GM12878 (cell line): ENCODE results near the gene DISC1. TPM values are rescaled to one million over a fixed set of nuclear protein-coding genes. Genes with fewer than 3 reads are reported as not detected.

Experiments used
- ATAC-seq: fragments of 200-7000 bp; cut with Tn5 transposase; 3 replicates; pipeline ENCODE4 v1.9.1; 2020; ENCODE audit warnings: mild to moderate bottlenecking, moderate library complexity
- BruUV-seq: library from RNA; stranded (reverse); fragments of 400-500 nt; replicated peaks from 2 replicates; lab custom pipeline; 2021; lab: Mats Ljungman, UMichigan
- CTCF ChIA-PET: fragments of 300-600 bp; sonication (Branson Sonifier 250); formaldehyde crosslinking; extraction: SDS; loops from one replicate; lab custom pipeline; 2021; ENCODE audit warnings: inconsistent platforms; lab: Yijun Ruan, JAX
- POLR2A ChIA-PET: fragments of 350-600 bp; formaldehyde crosslinking; extraction: SDS; loops from one replicate; lab custom pipeline; 2021; ENCODE audit warnings: inconsistent platforms; lab: Charles Lee
- RAD21 ChIA-PET: fragments of 300-600 bp; sonication (Branson Sonifier 250); formaldehyde crosslinking; loops from one replicate; lab custom pipeline; 2023; ENCODE audit warnings: antibody characterized with exemption; ENCODE audit not compliant: unreplicated experiment; lab: Charles Lee
- SMC1A ChIA-PET: fragments of 300-600 bp; sonication (Branson Sonifier 250); formaldehyde crosslinking; loops from one replicate; lab custom pipeline; 2023; ENCODE audit not compliant: unreplicated experiment, uncharacterized antibody; lab: Charles Lee
- DNase-seq: peaks from one replicate; pipeline ENCODE4 v3.0.0-alpha.2; 2011; ENCODE audit warnings: low read depth, low spot score
- FAIRE-seq: peaks from 3 replicates; lab custom pipeline; 2011; peaks lifted over from hg19 to GRCh38; lab: Jason Lieb, UNC
- H2AFZ ChIP-seq: 2 replicates; pipeline ENCODE4 v1.6.0; 2011; ENCODE audit warnings: low read depth, low read length, control low read depth; ENCODE audit not compliant: control insufficient read depth
- H3K27ac ChIP-seq: 2 replicates; pipeline ENCODE4 v1.5.1; 2011; ENCODE audit warnings: control low read depth; ENCODE audit not compliant: control insufficient read depth, insufficient read depth
- H3K27me3 ChIP-seq, 2 experiments: replicated peaks in 1 of 2; 2 replicates each; pipeline versions ENCODE4 v1.6.0 to v1.6.1; 2011; ENCODE audit warnings: low read length in 1 of 2; ENCODE audit not compliant: control insufficient read depth in 2 of 2, insufficient read depth in 2 of 2
- H3K36me3 ChIP-seq, 2 experiments: 2 replicates each; pipeline ENCODE4 v1.5.1; 2011; ENCODE audit warnings: low read length in 1 of 2; ENCODE audit not compliant: control insufficient read depth in 2 of 2, insufficient read depth in 2 of 2
- H3K4me1 ChIP-seq: 2 replicates; pipeline ENCODE4 v1.6.1; 2011; ENCODE audit warnings: mild to moderate bottlenecking, low read length, moderate library complexity, mixed read lengths; ENCODE audit not compliant: control insufficient read depth, insufficient read depth
- H3K4me2 ChIP-seq: 2 replicates; pipeline ENCODE4 v1.6.0; 2011; ENCODE audit warnings: control low read depth; ENCODE audit not compliant: control insufficient read depth, insufficient read depth
- H3K4me3 ChIP-seq: fragments of 200-600 bp; sonication (generic); 2 replicates; pipeline ENCODE4 v1.5.1; 2016
- H3K79me2 ChIP-seq: 2 replicates; pipeline ENCODE4 v1.6.0; 2011; ENCODE audit warnings: low read length; ENCODE audit not compliant: control insufficient read depth, insufficient read depth
- H3K9ac ChIP-seq: 2 replicates; pipeline ENCODE4 v1.8.0; 2011; ENCODE audit warnings: low read length, control low read depth, mixed read lengths; ENCODE audit not compliant: control insufficient read depth, insufficient read depth
- H3K9me3 ChIP-seq: replicated peaks from 3 replicates; pipeline ENCODE4 v1.5.1; 2011; ENCODE audit warnings: mild to moderate bottlenecking, low read length; ENCODE audit not compliant: control insufficient read depth, insufficient read depth
- H4K20me1 ChIP-seq: 2 replicates; pipeline ENCODE4 v1.6.0; 2011; ENCODE audit not compliant: control insufficient read depth, insufficient read depth
- NFYA ChIP-seq: IDR thresholded peaks from 2 replicates; pipeline ENCODE4 v1.6.1; 2011; ENCODE audit warnings: low read depth, mild to moderate bottlenecking, low read length, improper control_type of control experiment, borderline replicate concordance
- RBBP5 ChIP-seq: fragments of 200-600 bp; sonication (generic); conservative IDR thresholded peaks from 2 replicates; pipeline ENCODE4 v1.6.1; 2016
- RCOR1 ChIP-seq: conservative IDR thresholded peaks from 2 replicates; pipeline ENCODE4 v1.6.1; 2012; ENCODE audit warnings: low read depth, low read length, improper control_type of control experiment
- SMC3 ChIP-seq: IDR thresholded peaks from 2 replicates; pipeline ENCODE4 v1.6.1; 2011; ENCODE audit warnings: low read length, improper control_type of control experiment, borderline replicate concordance
- ZNF24 ChIP-seq: fragments of 450-650 bp; IDR thresholded peaks from 2 replicates; pipeline ENCODE4 v1.6.1; 2017; ENCODE audit warnings: antibody characterized with exemption, mild to moderate bottlenecking
- WGBS: methylation state at CpG from one replicate; pipeline ENCODE4 v1.1.6; 2016; ENCODE audit warnings: low lambda C conversion rate; ENCODE audit not compliant: insufficient replicate concordance, insufficient coverage; ENCODE audit errors: missing lambda C conversion rate; 5-methylcytosine and 5-hydroxymethylcytosine counted together
- in situ Hi-C: fragments of 300-500 bp; cut with MboI; formaldehyde crosslinking; loops from 9 replicates; pipeline ENCODE4 v1.14.3; 2018; ENCODE audit warnings: mixed read lengths
- intact Hi-C: fragments of 100-400 bp; cut with micrococcal nuclease; formaldehyde crosslinking; loops from one replicate; pipeline ENCODE4 v1.14.2; 2022; ENCODE audit not compliant: unreplicated experiment
- polyA plus RNA-seq, 11 experiments: library from polyadenylated mRNA; depleted of rRNA in 4 of 11; unstranded in 6 of 11; stranded (reverse) in 5 of 11; fragments of >200 nt; fragmentation: Nextera tagmentation in 4 of 11; fragmentation: Illumina TruSeq in 1 of 11; extraction: Ambion mirVana in 4 of 11; extraction: Trizol in 1 of 11; gene quantifications; 1 replicate in 1 of 11; 2 replicates in 10 of 11; pipeline versions ENCODE4 v1.2.1 to v1.2.3, GENCODE V29; 2011 to 2016; ENCODE audit warnings: inconsistent platforms in 2 of 11, missing spikeins in 2 of 11, low read depth in 1 of 11
- total RNA-seq, 4 experiments: library from RNA; depleted of rRNA in 3 of 4; stranded (reverse); fragments of >200 nt in 3 of 4; fragmentation: Illumina TruSeq in 1 of 4; extraction: Trizol in 1 of 4; gene quantifications; 2 replicates each; pipeline versions ENCODE4 v1.2.1 to v1.2.3, GENCODE V29; 2013 to 2021
- TF ChIP-seq, protein P1 (sequence below): fragments of 450-650 bp; IDR thresholded peaks from 2 replicates; pipeline ENCODE4 v1.6.1; 2017; ENCODE audit warnings: antibody characterized with exemption, mild to moderate bottlenecking, moderate library complexity
- TF ChIP-seq, protein P2 (sequence below): fragments of 450-650 bp; formaldehyde crosslinking; IDR thresholded peaks from 2 replicates; pipeline ENCODE4 v1.4.0; 2020; ENCODE audit warnings: mild to moderate bottlenecking, moderate library complexity
- TF ChIP-seq, protein P3 (sequence below): IDR thresholded peaks from 2 replicates; pipeline ENCODE4 v1.6.1; 2011; ENCODE audit warnings: low read depth, mild to moderate bottlenecking, low read length, moderate library complexity, borderline replicate concordance; ENCODE audit errors: extremely low read depth
- TF ChIP-seq, protein P4 (sequence below): fragments of 450-650 bp; IDR thresholded peaks from 2 replicates; pipeline ENCODE4 v1.6.1; 2017; ENCODE audit warnings: low read depth, mild to moderate bottlenecking, moderate library complexity

The DISC1 gene
- total and polyA plus RNA-seq, 10 of the 15 experiments (the other 5 are each of a cell fraction or from before 2014, with no cell fraction given): 0.05 to 0.72 (median 0.19) TPM; not detected in 1

DNA sequence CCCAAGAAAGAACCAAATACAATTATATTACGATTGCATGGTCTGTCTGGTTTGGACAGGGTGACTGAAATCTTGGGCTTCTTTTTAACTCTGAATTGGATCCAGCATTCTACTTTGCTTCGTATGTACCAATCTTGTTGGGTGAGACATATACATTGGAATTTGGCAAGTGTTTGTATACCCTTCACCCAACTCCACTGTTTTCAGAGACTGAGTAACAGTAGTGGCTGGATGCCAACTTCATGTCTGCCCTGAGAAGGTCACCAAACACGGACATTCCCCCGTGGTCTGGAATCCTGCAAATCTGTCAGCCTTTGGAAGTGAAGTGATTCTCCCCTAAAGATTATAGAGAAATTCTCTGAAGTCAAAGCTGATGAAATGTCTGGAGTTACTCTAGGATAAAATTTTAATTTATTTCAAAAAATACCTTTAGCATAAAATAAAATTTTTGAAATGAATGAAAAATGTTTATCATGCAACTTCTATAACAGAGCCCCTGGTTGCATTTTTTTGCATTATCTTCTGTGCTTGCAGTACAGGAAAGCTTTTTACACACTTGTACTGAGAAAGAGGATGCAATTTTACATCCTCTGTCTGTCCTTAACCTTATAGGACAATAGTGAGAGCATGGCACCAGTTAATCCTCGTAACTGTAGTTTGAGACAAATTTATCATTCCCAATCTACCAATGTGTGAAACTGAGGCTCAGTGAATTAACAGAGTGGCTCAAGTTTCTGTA lies 201.8 kb downstream of the DISC1 start:
- H3K36me3 ChIP-seq: no peaks in the 10 kb centered on the region
- no peaks in the 10 kb centered on the region for H3K79me2 ChIP-seq
- no peak overlapping the region for H3K4me2 ChIP-seq
- RAD21 ChIA-PET: no interaction called here
- SMC1A ChIA-PET: no interaction called here
- H2AFZ ChIP-seq: no peak overlapping the region
- H3K27ac ChIP-seq: no peak overlapping the region
- 18% methylated on average over 5 of the region's 5 CpGs for WGBS
- intact Hi-C loops: no loop called here
- H3K27me3 ChIP-seq: no peaks in the 10 kb centered on the region
- no peaks in the 10 kb centered on the region for H4K20me1 ChIP-seq
- no peaks in the 10 kb centered on the region for H3K9me3 ChIP-seq
- BruUV-seq: no TSS peak
- FAIRE-seq (no peak), DNase-seq (no peak), ATAC-seq (no peak)
- CTCF ChIA-PET: no interaction called here
- TF ChIP-seq ZNF24: no peak
- TF ChIP-seq, protein P1, sequence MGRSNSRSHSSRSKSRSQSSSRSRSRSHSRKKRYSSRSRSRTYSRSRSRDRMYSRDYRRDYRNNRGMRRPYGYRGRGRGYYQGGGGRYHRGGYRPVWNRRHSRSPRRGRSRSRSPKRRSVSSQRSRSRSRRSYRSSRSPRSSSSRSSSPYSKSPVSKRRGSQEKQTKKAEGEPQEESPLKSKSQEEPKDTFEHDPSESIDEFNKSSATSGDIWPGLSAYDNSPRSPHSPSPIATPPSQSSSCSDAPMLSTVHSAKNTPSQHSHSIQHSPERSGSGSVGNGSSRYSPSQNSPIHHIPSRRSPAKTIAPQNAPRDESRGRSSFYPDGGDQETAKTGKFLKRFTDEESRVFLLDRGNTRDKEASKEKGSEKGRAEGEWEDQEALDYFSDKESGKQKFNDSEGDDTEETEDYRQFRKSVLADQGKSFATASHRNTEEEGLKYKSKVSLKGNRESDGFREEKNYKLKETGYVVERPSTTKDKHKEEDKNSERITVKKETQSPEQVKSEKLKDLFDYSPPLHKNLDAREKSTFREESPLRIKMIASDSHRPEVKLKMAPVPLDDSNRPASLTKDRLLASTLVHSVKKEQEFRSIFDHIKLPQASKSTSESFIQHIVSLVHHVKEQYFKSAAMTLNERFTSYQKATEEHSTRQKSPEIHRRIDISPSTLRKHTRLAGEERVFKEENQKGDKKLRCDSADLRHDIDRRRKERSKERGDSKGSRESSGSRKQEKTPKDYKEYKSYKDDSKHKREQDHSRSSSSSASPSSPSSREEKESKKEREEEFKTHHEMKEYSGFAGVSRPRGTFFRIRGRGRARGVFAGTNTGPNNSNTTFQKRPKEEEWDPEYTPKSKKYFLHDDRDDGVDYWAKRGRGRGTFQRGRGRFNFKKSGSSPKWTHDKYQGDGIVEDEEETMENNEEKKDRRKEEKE: no peak
- TF ChIP-seq, protein P2, sequence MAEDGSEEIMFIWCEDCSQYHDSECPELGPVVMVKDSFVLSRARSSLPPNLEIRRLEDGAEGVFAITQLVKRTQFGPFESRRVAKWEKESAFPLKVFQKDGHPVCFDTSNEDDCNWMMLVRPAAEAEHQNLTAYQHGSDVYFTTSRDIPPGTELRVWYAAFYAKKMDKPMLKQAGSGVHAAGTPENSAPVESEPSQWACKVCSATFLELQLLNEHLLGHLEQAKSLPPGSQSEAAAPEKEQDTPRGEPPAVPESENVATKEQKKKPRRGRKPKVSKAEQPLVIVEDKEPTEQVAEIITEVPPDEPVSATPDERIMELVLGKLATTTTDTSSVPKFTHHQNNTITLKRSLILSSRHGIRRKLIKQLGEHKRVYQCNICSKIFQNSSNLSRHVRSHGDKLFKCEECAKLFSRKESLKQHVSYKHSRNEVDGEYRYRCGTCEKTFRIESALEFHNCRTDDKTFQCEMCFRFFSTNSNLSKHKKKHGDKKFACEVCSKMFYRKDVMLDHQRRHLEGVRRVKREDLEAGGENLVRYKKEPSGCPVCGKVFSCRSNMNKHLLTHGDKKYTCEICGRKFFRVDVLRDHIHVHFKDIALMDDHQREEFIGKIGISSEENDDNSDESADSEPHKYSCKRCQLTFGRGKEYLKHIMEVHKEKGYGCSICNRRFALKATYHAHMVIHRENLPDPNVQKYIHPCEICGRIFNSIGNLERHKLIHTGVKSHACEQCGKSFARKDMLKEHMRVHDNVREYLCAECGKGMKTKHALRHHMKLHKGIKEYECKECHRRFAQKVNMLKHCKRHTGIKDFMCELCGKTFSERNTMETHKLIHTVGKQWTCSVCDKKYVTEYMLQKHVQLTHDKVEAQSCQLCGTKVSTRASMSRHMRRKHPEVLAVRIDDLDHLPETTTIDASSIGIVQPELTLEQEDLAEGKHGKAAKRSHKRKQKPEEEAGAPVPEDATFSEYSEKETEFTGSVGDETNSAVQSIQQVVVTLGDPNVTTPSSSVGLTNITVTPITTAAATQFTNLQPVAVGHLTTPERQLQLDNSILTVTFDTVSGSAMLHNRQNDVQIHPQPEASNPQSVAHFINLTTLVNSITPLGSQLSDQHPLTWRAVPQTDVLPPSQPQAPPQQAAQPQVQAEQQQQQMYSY (CRISPR knock-in tag): no peak
- no peak for TF ChIP-seq RBBP5
- TF ChIP-seq RCOR1: no peak
- no peak for TF ChIP-seq NFYA
- TF ChIP-seq, protein P3, sequence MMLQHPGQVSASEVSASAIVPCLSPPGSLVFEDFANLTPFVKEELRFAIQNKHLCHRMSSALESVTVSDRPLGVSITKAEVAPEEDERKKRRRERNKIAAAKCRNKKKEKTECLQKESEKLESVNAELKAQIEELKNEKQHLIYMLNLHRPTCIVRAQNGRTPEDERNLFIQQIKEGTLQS: no peak
- TF ChIP-seq SMC3: no peak
- TF ChIP-seq, protein P4, sequence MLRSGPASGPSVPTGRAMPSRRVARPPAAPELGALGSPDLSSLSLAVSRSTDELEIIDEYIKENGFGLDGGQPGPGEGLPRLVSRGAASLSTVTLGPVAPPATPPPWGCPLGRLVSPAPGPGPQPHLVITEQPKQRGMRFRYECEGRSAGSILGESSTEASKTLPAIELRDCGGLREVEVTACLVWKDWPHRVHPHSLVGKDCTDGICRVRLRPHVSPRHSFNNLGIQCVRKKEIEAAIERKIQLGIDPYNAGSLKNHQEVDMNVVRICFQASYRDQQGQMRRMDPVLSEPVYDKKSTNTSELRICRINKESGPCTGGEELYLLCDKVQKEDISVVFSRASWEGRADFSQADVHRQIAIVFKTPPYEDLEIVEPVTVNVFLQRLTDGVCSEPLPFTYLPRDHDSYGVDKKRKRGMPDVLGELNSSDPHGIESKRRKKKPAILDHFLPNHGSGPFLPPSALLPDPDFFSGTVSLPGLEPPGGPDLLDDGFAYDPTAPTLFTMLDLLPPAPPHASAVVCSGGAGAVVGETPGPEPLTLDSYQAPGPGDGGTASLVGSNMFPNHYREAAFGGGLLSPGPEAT: no peak
- POLR2A ChIA-PET: no interaction called here
- H3K4me1 ChIP-seq: no peaks in the 10 kb centered on the region
- in situ Hi-C loops: no loop called here
- no peak overlapping the region for H3K4me3 ChIP-seq
- H3K9ac ChIP-seq: no peak overlapping the region
